Stimulated activated CD8-positive, alpha-beta memory T cell treated with anti-CD3 and anti-CD28 coated beads, Interleukin-12 subunit alpha, Interleukin-12 subunit beta, amount 100 ng/mL, for 1 hour (primary cell): ENCODE data around the gene STRN3.
"Not testable (repeated sequence)": the region's sequence is repeated elsewhere in the genome, so short reads cannot be mapped to it uniquely, and the experiment has no call there.

Experiments used
- DNase-seq: peaks from one replicate; pipeline ENCODE4 v3.0.0-alpha.2; 2020; ENCODE audit warnings: low read depth

Gene STRN3

DNA sequence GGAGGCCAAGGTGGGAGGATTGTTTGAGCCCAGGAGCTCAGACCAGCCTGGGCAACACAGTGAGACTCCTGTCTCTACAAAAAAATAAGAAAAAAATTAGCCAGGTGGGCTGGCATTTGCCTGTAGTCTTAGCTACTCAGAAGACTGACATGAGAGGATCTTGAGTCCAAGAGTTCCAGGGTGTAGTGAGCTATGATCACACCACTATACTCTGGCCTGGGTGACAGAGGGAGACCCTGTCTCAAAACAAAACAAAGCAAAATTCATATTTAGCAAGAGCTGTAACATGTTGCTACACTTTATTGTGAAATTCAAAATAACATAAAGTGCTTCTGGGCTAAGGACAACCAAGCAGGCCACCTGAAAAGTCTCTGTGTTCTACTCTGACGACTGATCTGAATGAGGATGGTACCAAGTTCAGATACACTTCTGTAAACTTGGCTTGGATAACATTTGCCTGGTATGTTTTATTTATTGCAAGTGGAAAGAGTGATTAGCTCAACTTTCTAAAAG lies 11.6 kb upstream of the STRN3 start:
- no peak for DNase-seq

DNA sequence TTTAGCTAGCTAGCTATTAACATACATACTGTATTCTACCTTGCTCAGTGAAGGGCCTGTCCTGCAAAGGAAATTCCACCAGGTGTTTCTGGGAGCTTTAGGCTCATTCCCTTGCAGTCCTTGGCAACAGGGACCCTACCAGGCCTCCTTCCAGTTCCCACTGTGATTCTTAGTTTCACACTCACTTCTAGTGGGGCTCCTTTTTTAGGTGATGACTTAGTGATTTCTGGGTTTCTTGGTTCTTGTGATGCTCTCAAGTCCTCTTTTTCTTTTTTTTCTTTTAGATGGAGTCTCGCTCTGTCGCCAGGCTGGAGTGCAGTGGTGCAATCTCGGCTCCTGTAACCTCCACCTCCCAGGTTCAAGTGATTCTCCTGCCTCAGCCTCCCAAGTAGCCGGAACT lies 10.4 kb upstream of the STRN3 start:
- DNase-seq = no peak

DNA sequence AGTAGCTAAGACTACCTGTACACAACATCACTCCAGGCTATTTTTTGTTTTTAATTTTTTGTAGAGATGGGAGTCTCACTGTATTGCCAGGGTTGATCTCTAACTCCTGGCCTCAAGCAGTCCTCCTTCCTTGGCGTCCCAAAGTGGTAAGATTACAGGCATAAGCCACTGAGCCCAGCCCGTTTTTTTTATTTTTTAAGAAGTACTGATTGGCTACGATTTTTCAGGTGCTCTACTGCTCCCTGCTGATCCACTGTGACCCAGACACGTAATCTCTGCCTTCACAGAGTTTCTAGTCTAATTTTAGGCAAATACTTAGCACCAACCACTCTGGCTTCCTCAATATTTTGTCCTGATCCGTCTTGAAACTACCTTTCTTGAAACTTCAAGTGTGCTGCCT lies 4.3 kb upstream of the STRN3 start:
- no peak for DNase-seq

DNA sequence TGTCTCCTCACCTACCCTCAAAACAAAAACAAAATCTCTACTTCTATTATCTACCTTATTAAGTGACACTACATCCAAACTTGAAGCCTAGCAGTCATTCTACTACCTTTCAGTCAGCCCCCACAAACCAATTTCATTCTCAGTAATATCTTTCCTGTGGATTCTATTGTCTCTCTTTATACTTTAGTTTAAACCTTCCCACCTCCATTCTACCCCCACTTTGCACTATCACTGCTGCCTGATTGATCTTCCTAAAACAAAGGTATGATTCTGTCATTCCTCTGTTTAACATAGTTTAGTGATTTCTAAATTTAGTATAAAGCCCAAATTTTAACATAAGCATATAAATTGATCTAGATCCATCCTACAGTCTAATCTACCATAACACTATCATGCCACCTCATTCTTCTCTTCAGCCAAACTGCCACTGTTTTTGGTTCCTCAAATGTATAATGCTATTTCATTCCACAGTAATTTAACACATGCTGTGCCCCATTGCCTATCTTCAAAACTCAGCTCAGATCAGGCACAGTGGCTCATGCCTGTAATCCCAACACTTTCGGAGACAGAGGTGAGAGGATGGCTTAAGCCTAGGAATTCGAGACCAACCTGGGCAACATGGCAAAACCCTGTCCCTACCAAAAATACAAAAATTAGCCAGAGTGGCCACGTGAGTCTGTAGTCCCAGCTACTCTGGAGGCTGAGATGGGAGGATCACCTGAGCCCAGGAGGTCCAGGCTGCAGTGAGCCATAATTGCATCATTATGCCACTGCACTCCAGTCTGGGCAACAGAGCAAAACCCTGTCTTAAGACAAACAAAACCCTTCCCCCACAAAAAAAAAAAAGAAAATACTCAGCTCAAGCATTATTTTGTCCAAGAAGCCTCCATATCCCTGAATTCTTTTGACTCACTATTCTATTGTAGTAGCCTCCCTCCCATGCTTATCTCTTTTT lies 3.1 kb upstream of the STRN3 start:
- DNase-seq = no peak

DNA sequence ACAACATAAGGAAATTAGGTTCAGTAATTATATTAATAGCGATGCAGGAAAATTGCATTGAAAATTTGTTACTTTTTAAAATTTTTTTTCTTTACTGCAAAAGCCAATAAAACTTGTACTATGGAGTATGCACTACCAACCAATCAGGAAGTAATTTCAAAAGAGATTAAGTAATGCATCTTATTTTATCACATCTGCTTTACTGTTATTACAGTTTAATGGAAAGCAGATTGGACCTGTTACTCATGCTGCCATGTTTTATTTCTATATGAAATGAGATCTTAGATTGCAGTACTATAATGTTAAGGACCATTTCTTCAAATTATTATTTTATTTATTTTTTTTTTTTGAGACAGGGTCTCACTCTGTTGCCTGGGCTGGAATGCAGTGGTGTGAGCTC lies 1.7 kb upstream of the STRN3 start:
- DNase-seq = no peak

DNA sequence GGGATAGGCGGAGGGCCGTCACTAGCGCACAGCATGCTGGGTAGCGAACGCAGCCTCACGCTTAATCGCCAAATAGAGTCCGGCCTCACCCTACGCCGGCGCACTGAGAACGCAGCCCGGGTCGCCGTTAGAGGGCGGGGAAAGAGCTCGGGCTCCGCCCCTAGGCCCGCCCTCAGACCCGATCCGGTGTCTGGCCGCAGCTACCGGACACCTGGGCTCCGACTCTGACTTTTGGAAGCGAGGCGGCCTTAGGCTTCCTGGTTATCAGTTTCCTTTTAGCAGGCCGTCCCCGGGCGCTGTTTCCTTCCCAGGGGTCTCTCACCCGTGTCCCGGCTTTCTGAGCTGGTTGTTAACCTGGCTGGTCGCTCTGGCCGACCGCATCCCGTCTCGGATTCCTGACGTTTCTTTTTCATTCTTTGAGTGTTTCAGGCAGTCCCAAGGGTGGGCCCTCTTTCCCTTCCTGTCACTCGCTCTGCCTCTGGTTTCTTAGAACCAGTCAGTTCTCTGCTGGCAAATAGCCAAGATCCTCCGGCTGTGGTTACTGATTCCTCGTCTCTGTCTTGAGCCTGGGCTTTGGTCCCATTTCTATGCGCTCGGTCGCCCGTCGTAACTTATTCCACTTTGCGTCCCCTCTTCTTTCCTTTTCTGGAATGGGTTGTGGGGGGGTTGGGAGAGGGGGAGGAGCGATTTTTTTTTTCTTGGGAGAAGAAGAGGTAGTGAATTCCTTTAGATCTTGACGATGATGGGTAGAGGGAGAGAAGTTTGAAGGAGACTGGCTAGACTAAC lies 464 bp upstream of the STRN3 start:
- DNase-seq = peak; percentile 85

DNA sequence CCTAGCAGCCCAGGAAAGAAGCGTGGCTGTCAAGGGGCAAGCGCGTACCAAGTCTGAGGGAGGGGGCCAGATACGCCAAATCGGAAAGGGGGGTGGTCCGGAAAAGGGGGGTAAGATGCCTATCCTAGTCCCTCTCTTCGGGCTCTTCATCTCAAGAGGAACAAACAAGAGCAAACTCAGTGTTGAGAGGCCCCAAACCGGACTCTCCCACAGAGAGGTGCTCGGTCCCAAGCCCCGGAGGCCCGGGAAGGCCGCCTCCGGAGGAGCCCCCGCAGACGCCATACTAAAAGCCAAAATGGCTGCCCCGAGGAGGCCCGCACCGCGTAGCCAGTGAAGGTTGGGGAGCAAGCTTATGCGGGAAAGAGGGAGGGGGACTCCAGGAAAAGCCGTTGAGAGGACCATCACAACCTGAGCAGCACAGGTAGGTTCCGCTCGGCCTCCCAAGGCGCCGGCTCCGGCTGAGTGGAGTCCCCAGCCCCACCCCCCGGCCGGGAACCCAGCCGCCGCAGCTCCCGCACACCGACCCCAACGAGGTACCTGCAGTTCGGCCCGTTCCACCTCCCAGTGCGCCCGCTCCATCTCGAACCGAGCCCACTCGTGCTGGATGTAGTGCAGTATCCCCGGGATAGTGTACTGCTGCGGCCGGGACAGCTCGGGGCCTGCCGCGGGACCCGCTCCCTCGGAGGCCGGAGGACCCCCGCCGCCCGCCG lies 657 bp downstream of the STRN3 start, which contains the start of gene AP4S1:
AP4S1 (plus strand) TSS at position 283 of the 710 bp plus-strand sequence. CDS start 40,548 bp downstream, outside the sequence.
- peak; percentile 10 for DNase-seq

DNA sequence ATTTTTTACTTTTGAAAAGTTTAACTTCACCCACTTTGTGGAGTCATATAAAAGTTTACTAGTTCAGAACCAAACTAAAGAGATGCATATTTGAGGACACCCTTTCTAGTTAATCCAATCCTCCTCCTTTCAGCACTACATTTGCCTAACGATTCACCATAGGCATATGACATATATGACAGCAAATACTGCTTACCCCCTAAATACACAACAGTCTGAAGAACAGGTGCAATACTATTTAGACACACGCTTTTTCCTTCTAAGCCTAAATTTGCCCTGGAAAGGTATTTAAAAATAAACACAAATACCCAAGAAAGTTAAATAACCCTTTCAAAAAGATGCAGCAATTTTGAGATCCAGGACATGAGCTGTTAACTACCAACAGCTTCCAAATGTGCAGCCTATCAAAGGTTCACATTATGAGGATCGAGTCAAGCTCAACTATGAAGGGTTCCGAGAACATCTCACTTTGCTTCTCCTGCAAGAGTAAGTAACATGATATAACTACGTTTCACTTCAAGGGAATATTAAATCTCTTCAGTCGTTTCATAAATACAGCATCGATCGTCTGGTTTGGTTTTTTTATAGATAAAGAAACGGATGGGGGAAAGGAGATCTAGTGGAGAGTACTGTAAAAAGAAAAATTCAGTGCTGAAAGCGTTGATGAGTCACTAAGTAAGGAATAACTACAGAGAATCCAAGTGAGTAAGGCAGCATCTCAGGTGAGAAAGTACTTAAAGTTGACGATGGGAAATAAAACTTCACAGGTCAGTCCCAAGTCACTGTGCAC lies 1.4 kb downstream of the STRN3 start:
- no peak for DNase-seq

DNA sequence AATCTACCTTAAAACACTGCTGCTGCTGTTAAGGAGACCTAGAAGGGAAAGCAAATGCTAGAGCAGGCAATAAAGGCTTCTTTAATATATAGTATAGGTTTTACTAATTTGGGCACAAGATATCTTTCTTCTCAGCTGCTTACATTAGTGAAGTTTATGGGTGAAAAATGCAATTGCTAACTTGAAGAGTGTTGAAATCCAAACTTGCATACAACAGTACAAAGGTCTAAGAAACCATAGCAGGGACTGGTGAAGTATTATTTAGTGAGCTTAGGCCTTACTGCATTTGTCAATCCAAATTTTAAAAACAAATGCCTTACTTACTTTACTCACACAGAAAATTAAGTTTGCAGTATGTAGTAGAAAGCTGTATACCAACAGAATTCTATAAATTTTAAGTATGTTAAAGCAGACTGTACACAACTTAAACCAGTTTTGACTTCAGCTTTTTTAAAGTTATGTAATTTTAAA lies 2.1 kb downstream of the STRN3 start:
- no peak for DNase-seq

DNA sequence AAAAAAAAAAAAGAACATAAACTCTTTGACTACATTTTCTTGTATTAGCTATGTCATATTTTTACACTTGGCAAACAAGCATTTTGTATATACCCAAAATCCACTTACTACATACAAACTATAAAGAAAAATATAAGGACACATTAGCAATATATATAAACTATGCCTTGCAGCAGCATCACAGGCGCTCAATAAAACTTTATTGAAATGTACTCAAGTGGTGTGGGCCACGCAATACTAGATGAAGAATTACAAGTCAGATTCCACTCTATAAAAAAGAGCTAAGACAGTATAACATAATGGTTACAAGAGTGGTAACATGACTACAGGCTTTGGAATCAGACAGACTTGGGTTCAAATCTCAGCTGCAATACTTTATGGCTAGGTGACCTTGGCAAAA lies 3.8 kb downstream of the STRN3 start:
- DNase-seq = no peak

DNA sequence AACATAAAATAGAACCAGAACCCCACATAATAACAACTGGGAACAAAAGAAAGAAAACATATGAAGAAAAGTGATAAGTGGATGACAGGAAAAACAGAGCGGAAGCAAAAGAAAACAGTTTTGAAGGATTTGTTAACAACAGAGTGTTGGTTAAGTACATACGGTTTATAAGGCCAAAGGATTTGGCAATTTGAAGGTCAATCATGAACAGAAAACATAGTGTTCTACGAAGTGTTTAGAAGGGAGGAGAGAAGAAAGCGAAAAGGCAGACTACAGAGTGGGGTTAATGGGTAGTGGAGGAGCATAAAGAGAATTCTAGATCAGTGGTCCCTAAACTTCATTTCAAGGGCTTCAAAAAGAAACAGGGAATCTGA lies 4.6 kb downstream of the STRN3 start:
- DNase-seq = no peak

DNA sequence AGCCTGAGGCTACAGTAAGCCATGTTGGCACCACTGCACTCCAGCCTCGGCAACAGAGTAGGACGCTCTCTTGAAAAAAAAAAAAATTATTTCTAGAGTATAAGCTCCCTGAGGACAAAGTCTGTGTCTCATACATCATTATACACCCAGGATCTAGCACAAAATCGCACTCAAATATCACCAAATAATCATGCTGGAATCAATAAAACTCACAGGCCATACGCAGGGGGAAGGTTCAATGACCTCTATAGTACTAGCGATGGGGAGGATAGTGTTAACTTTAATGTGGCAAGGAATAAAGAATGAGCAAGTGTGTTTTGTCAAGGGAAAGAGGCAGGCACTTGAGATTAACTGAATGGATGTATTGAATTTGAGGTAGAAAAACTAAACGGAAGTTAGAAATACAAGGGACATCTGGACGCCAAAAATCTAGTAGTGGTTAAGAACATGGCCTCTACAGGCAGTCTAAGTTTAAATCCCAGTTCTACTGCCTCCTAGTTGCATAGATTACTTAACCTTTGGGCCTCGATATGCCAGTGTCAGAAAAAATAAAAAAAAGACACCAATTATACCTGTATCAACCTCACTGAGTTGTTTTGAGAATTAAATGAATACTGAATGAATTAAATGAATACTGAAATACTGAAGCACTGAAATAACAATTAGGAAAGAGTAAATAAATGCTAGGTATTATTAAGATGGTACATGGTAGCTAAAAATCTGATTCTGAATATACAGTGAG lies 5.2 kb downstream of the STRN3 start:
- no peak for DNase-seq

DNA sequence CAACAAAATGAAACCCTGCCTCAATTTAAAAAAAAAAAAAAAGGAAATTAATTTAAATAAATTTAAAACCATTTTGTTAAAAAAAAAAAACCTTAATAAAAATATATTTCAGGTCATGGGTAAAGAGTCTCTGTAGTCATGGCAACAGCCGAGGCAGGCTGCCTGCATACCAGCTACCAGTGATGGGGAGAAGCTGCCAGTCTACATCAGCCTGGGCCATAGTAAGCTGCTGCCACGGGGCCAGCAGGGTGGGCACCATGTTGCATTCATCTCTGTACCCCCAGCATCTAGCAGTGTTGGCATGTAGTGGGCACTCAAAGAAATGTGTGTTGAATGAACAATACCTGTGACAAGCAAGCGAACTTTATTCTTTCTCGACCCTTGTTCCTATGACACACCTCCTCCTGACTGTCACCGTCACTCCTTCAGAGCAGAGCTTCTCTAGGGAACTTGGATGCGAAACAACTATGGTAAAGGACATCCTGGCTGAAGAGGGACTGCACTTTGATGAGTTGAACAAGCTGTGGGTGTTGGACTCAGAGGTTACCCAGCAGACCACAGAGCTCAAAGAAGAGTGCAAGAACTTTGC lies 8.0 kb downstream of the STRN3 start:
- DNase-seq = no peak

DNA sequence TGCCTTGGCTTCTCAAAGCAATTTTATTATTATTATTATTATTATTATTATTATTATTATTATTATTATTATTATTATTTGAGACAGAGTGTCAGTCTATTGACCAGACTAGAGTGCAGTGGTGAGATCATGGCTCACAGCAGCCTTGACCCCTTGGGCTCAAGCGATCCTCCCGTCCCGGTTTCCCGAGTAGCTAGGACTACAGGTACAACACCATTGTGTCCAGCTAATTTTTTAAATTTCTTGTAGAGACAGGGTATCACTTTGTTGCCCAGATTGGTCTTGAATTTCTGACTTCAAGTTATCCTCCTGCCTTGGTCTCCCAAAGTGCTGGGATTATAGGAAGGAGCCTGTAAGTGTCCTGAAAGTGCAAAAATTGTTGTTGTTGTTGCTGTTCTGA lies 12.3 kb downstream of the STRN3 start:
- DNase-seq = no peak

DNA sequence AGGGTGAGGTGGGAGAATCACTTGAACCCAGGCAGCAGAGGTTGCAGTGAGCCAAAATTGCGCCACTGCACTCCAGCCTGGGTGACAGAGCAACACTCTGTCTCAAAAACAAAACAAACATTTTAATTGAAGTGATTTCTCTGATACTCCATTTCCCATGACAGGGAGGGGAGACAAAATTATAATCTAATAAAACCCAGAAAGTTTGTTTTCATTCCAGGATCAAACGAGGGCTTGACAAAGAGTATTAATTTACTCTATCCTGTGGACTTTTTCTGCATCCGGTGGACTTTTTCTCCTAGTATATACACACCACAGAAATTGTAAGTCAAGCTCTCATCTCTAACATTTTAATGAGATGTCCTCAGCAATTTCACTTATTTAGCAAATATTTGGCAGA lies 15.2 kb downstream of the STRN3 start:
- no peak for DNase-seq

DNA sequence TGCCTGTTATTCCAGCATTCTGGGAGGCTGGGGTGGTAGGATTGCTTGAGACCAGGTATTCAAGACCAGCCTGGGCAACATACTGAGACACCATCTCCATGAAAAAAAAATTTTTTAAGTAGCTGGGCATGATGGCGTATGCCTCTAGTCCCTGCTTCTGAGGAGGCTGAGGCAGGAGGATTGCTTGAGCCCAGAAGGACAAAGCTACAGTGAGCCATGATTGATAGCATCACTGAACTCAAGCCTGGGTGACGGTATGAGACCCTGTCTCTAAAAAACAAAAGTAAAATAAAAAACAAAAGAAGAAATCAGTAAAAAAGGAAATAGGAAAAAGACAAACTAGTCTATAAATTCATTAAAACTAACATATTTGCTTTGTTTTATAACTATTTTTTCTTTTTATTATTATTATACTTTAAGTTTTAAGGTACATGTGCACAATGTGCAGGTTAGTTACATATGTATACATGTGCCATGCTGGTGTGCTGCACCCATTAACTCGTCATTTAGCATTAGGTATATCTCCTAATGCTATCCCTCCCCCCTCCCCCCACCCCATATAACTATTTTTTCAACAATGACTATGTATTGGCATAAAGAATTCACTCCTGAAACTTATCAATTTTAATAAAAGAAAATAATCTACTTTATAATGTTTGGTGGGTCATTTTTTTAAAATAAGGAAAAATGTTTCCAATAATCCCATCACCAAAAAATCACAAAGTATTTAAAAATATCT lies 16.2 kb downstream of the STRN3 start:
- no peak for DNase-seq

DNA sequence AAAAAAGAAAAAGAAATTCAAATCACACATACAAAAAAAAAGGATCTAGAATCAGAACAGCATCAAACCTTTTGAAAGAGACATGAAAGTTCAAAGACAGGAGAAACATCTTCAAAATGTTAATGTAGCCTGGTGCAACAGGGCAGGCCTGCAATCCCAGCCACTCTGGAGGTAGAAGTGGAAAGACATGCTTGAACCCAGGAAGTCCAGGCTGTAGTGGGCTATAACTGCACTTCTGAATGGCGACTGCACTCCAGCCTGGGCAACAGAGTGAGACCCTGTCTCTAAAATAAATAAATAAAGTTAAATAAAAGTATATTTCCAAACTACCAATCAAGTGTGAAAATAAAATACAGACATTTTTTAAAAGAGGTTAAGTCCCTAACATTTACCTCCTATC lies 19.5 kb downstream of the STRN3 start:
- no peak for DNase-seq

DNA sequence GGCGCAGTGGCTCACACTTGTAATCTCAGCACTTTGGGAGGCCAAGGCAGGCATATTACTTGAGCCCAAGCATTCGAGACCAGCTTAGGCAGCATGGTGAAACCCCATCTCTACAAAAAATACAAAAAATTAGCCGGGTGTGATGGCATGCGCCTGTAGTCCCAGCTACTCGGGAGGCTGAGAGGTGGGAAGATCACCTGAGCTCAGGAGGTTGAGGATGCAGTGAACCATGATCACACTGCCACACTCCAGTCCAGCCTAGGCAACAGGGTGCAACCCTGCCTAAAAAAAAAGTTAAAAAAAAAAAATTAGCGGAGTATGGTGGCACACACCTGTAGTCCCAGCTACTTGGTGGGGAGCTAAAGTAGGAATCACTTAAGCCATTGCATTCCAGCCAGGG lies 22.2 kb downstream of the STRN3 start:
- not testable (repeated sequence) for DNase-seq

DNA sequence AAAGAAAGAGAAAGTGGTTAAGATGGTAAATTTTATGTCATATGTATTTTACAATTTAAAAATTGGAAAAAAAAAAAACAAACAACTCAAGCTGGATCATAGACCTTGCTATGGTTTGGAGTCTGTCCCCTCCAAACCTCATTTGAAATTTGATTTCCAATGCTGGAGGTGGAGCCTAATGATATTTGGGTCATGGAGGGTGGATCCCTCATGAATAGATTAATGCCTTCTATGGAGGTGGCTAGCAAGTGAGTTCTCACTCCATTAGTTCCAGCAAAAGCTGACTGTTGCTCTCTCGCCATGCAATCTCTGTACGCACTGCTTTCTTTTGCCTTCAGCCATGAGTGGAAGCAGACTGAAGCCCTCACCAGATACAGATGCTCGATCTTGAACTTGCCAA lies 22.9 kb downstream of the STRN3 start:
- DNase-seq = no peak

DNA sequence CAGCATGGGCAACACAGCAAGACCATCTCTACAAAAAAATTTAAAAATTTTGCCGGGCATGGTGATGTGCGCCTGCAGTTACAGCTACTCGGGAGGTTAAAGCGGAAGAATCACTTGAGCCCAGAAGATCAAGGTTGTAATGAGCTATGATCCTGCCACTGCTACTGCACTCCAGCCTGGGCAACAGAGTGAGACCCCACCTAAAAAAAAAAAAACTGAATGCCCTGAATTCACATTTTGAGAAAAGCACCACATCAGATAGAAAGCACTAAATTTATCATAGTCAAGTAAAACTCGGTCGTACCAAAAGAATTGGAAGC lies 24.9 kb downstream of the STRN3 start:
- no peak for DNase-seq
